ENCODE results near the gene SLC15A4.
"Not testable (repeated sequence)": the region's sequence is repeated elsewhere in the genome, so short reads cannot be mapped to it uniquely, and the experiment has no call there.

SLC15A4 gene

DNA sequence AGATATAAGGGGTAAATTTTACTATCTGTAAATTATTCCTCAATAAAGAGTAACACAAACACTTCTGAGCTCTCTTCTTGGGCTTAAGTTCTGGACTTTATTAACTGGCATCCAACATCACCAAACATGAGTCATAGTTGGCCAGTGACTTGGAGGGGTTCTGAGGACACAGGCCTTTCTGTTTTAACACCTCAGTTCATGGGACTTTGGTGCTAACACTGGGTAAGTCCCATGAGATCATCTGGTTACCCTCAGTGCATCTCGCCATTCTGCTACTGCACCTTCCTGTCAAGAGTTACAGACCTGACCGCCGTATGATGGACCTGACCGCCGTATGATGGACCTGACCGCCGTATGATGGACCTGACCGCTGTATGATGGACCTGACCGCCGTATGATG lies 9.9 kb downstream of the SLC15A4 start:
- DNase-seq: no peak

DNA sequence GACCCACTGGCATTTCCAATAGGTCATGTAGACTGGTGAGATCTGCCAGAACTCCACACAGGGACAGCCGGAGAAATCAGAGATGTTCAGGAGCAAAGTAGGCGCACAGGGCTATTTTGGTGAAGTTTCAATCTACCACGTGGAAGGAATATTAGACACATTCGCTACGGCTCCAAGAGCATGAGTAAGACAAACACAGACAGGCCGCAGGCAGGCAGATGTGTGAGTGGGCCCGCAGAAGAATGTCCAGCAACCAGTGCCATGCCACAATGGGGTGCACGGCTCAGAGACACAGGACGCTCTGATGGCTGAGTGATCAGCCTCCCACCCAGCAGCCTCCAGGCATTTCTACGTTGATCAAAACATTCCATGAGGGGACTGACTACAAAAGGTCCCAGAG lies 10.4 kb downstream of the SLC15A4 start:
- DNase-seq: no peak

DNA sequence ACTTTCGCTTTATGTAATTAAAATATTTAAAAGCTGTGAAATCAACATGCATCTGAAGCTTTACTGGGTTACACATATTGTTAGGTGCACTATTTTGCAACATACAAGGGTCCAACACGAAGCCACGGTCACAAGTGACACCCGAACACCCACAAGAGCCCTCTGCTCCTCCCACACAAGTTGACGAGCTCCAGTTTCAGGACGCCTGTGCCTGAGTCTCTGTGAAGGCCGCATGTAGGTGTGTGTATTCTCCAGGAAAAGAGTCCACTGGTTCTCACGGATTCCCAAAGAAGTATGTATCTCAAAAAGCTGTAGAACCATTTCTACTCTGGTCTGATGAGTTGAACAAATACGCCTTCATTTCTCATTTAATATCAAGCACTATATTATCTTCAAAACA lies 12.0 kb downstream of the SLC15A4 start:
- DNase-seq: no peak

GRCh38 chr12:128810182-128811127 lies 13.3 kb downstream of the SLC15A4 start:
- DNase-seq: peak in 1 of 2 donors; percentile 51

DNA sequence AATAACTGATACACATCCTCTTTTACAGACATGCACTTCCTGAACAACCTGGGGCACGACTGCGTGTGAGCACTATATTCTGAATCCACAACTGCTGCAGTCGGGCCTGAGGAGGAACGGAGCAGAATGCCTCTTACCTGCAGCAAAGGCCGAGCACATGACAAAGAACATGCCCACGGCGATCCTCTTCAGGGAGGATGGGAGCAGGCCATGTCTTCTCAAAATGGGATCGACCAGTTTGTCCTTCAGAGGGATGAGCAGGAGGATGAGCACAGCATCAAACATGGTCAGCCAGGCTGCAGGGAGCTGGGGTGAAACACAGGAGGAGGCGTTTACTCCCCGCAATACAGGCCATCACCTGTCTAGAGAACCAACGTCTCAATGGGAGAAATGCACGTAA lies 15.1 kb downstream of the SLC15A4 start:
- no peak for DNase-seq

- peak; percentile 34 to 35 for DNase-seq
Observed at GRCh38 chr12:128807161-128807724, 16.5 kb downstream of the SLC15A4 start.

- DNase-seq: no peak
Observed at GRCh38 chr12:128806573-128806972, 17.2 kb downstream of the SLC15A4 start.

GRCh38 chr12:128805406-128805805 lies 18.4 kb downstream of the SLC15A4 start:
- not testable (repeated sequence) for DNase-seq

- no peak for DNase-seq
Observed at GRCh38 chr12:128804762-128805161, 19.0 kb downstream of the SLC15A4 start.

GRCh38 chr12:128803788-128804187 lies 20.0 kb downstream of the SLC15A4 start:
- no peak for DNase-seq

- DNase-seq: no peak
Observed at GRCh38 chr12:128802756-128803155, 21.0 kb downstream of the SLC15A4 start.

GRCh38 chr12:128801879-128802391 lies 21.8 kb downstream of the SLC15A4 start:
- no peak for DNase-seq

DNA sequence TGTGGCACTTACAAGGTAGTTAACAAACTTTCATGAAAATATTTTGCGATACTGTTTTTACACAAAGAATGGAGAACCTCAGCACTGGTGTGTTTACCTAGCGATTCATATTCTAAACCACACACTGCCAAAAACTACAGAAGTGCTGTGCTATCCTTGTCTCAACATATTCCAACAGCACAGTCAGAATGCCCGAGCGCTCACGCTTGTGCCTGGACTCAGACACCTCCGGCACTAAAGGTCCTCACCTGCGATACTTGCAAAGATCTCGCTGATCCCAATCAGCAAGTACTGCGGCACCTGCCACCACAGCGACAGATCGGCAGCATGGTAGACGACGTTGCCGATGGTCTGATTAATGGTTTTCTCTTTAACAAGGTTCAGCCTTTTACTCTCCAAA lies 23.2 kb downstream of the SLC15A4 start:
- DNase-seq: no peak

- no peak for DNase-seq
Observed at GRCh38 chr12:128798571-128799341, 25.0 kb downstream of the SLC15A4 start.

DNA sequence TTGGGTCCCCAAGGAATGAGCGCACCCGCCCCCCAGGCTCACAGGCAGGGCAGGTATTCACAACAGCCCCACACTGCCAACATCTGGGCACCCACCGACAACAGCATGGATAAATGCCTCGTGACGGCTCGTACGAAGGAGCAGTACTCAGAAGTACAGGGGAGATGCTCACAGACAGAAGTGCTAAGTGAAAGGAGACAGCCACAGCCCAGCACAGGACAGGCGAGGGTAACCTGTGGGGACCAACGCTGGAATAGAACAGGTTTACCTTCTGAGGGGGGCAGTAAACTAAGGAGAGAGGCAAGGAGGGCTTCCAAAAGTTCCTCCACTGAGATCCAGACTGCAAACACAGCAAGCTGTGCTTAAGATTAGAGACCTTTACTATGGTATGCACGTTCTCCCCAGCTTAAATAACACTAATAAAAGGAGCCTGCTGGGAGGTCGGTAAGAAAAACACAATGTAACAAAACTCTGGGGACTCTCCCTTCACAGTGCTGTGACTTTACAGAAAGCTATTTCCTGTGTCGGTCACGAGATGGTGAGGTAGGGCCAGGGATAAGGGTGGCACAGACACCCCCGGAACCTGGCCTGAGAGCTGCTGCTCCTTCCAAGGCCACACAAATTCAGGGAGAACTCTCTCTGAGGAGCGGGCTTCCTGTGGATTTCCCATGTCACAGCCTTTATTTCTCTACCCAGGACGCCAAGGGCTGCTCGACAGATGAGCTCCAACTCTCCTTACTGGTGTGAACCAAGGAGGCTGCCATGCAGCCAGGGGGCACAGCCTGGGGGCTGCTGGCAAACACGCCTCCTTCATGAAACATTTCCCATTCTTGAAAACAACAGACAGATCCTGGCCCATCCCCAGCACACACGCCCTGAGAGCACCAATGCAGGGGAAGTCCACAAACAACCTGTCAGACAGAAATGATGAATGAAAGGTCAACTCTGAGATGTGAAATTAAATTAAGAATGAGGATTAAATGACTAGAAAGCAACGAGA lies 26.3 kb downstream of the SLC15A4 start:
- no peak for DNase-seq

DNA sequence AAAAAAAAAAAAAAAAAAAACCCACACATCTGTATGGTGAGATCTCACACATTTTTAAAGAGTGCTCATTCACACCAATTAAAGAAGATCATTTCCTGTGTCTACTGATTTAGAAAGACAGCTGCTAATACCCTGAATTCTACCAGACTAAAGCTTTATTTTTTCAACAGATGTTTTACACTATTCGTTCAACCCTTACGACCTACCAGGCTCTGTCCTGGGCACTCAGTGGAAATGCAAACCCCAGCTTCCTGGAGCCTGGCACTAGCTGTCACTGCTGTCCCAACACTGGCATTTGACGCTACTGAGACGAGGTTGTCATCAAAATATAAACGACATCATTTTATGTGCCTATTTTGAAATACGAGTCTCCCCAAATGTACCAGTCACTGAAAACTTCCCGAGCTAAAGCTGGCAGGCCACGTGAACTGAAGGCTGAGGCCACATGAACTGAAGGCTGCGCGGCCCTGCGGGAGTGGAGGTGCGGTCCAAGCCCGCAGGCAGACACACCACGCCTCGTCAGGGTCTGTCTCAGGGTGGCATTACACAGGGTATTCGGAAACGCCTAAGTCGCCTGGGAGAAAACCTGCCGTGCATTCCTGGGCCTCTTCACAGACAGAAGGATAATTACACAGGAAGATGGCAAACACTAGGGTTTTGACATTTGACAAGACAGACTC lies 27.2 kb downstream of the SLC15A4 start:
- DNase-seq: no peak

GRCh38 chr12:128795530-128796361 lies 28.0 kb downstream of the SLC15A4 start:
- no peak for DNase-seq

DNA sequence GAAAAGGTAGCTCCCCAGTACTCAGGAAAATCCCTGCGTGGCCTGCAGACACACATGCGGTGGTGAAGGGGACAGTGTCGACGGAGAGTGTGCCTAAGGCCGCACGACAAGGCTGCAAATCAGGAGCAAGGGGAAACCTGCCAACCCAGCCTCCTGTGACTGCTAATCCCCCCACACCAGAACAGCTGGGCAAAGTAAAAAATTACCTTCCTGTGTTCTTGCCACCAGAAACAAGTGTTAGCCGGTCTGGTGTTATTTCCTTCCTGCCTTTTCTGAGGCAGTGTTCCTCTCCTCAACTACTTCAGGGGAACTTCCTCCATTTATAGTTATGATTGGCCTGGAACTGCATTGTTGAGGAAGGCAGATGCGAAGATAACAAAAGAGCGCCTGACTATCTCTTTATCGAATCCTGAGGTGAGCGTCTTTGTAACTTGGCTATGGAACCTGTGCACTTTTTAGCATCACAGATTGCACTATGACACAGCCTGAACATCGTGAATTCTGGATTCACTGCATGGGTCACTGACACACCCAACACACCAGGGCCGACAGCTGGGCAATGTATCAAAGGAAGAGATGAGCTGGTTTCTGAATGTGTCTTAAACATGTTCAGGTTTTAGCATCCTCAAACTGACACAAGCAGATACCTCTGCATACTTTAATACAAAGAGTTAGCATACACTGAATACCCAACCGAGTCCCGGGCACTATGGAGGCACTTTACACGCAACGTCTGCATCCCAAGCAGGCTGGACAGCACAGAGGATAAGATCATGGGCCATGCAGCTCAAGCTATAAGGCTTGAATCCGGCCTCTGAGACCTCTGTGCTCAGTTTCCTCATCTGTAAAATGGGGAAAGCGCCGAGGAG lies 28.9 kb downstream of the SLC15A4 start:
- DNase-seq: no peak

DNA sequence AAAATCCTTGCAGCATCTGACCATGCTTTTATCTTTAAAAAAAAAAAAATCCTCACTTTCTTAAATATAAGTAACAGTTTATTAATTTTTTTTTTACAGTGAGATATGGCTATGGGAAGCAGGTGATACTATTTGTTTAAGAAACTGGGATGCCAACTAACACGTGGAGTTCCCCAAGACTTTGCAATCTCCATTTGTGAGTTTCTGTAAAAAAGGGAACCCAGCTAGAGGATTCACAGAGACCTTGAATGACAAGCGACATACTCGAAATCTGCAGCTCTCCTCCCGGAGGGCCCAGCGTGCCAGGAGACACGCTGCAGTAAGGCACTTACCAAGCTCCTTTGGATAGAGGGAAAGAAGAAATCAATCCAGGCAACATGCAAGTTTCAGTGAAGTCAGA lies 30.1 kb downstream of the SLC15A4 start:
- no peak for DNase-seq
